Measurements from ENCODE around the gene CCDC187. TPM values are rescaled to one million over a fixed set of nuclear protein-coding genes. Genes with fewer than 3 reads are reported as not detected.

The CCDC187 gene
- total RNA-seq, 1 experiment from 2014 or later: not detected

DNA sequence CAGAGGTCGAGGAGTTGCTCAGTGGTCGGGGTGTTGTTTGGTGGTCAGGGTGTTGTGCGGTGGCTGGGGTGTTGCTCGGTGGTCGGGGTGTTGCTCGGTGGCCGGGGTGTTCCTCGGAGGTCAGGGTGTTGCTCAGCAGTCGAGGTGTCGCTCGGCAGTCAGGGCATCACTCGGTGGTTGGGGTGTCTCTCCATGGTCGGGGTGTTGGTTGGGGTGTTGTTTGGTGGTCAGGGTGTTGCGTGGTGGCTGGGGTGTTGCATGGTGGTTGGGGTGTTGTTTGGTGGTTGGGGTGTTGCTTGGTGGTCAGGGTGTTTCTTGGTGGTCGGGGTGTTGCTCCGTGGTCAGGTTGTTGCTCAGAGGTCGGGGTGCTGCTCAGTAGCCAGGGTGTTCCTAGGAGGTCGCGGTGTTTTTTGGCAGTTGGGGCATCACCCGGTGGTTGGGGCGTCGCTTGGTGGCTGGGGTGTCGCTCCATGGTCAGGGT is 12.4 kb upstream of the CCDC187 start:
- H3K27me3 Mint-ChIP-seq (ENCODE audit: insufficient read depth, unreplicated experiment): no peaks in the 10 kb centered on the region
- H3K4me3 Mint-ChIP-seq (ENCODE audit: unreplicated experiment): no peak overlapping the region
- H3K36me3 Mint-ChIP-seq (ENCODE audit: insufficient read depth, unreplicated experiment): no peaks in the 10 kb centered on the region
- no peak overlapping the region for H3K27ac Mint-ChIP-seq (ENCODE audit: low read depth, unreplicated experiment)
- BruUV-seq (replicated peaks): no TSS peak
- DNase-seq (ENCODE audit: unreplicated experiment): no peak
- H3K4me1 Mint-ChIP-seq (ENCODE audit: insufficient read depth, unreplicated experiment): no peaks in the 10 kb centered on the region
- POLR2A ChIA-PET: no interaction called here
- TF ChIP-seq CTCF (IDR thresholded peaks at IDR 0.05; ENCODE audit: unreplicated experiment): no peak
- peaks cover 21% of the 10 kb centered on the region for H3K9me3 Mint-ChIP-seq (ENCODE audit: unreplicated experiment)
- CTCF ChIA-PET: no interaction called here
- intact Hi-C loops (cut with micrococcal nuclease): no loop called here

DNA sequence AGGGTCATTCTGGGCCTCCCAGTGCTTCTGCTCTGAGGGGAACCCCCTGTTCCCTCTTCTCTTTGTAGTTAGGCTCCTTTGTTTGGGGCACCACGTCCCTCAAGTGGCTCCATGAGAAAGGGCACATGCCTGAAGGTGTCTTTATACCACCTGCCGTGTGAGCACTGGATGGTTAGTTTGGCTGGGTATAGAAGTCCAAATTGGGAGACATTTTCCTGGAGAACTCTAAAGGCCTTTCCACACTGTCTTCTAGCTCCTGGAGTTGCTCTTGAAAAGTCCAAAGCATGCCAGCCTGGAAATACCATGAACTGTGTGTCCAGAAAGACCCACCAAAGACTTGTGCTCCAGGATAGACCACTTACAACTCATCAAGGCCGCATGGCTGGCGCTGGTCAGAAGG is 11.1 kb upstream of the CCDC187 start:
- no peak overlapping the region for H3K27ac Mint-ChIP-seq (ENCODE audit: low read depth, unreplicated experiment)
- H3K4me3 Mint-ChIP-seq (ENCODE audit: unreplicated experiment): no peak overlapping the region
- H3K36me3 Mint-ChIP-seq (ENCODE audit: insufficient read depth, unreplicated experiment): no peaks in the 10 kb centered on the region
- TF ChIP-seq CTCF (IDR thresholded peaks at IDR 0.05; ENCODE audit: unreplicated experiment): no peak
- DNase-seq (ENCODE audit: unreplicated experiment): no peak
- intact Hi-C loops (cut with micrococcal nuclease): no loop called here
- POLR2A ChIA-PET: interaction anchor here (0.6 kb wide), 2 partner anchors 417 to 468 kb away, joined by 3 read pairs; no protein-coding TSS in a partner anchor
- CTCF ChIA-PET: interaction anchor here (0.7 to 1.1 kb wide), 2 partner anchors 10 to 25 kb away, joined by 3 to 4 read pairs; no protein-coding TSS in a partner anchor
- H3K9me3 Mint-ChIP-seq (ENCODE audit: unreplicated experiment): peaks cover 21% of the 10 kb centered on the region
- no peaks in the 10 kb centered on the region for H3K4me1 Mint-ChIP-seq (ENCODE audit: insufficient read depth, unreplicated experiment)
- H3K27me3 Mint-ChIP-seq (ENCODE audit: insufficient read depth, unreplicated experiment): no peaks in the 10 kb centered on the region
- BruUV-seq (replicated peaks): no TSS peak

DNA sequence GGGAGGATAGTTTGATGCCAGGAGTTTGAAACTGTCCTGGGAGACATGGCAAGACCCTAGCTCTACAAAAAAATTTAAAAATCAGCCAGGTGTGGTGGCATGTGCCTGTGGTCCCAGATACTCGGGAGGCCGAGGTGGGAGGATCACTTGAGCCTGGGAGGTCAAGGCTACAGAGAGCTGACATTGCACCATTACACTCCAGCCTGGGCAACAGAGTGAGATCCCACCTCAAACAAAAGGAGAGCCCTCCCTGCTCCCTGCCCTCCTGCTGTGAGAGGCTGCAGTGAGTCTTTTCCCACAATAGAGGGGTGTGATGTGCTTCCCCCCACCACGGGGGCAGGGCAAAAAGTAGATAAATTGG is 10.1 kb upstream of the CCDC187 start:
- Mint-ChIP-seq H3K36me3 (ENCODE audit: insufficient read depth, unreplicated experiment) (no peaks in the 10 kb centered on the region), H3K4me3 (ENCODE audit: unreplicated experiment) (no peak overlapping the region), H3K27me3 (ENCODE audit: insufficient read depth, unreplicated experiment) (no peaks in the 10 kb centered on the region), H3K4me1 (ENCODE audit: insufficient read depth, unreplicated experiment) (no peaks in the 10 kb centered on the region), H3K27ac (ENCODE audit: low read depth, unreplicated experiment) (no peak overlapping the region), H3K9me3 (ENCODE audit: unreplicated experiment) (peaks cover 21% of the 10 kb centered on the region)
- intact Hi-C loops (cut with micrococcal nuclease): no loop called here
- TF ChIP-seq CTCF (IDR thresholded peaks at IDR 0.05; ENCODE audit: unreplicated experiment): no peak
- no TSS peak for BruUV-seq (replicated peaks)
- CTCF ChIA-PET: interaction anchor here (0.6 to 0.7 kb wide), 2 partner anchors 26 to 200 kb away, joined by 3 read pairs; no protein-coding TSS in a partner anchor
- POLR2A ChIA-PET: no interaction called here
- no peak for DNase-seq (ENCODE audit: unreplicated experiment)

GRCh38 chr9:136313111-136314055 is 9.5 kb upstream of the CCDC187 start:
- no peaks in the 10 kb centered on the region for H3K27me3 Mint-ChIP-seq (ENCODE audit: insufficient read depth, unreplicated experiment)
- H3K4me3 Mint-ChIP-seq (ENCODE audit: unreplicated experiment): no peak overlapping the region
- no peaks in the 10 kb centered on the region for H3K4me1 Mint-ChIP-seq (ENCODE audit: insufficient read depth, unreplicated experiment)
- no peaks in the 10 kb centered on the region for H3K36me3 Mint-ChIP-seq (ENCODE audit: insufficient read depth, unreplicated experiment)
- TF ChIP-seq CTCF (IDR thresholded peaks at IDR 0.05; ENCODE audit: unreplicated experiment): no peak
- ChIA-PET CTCF (interaction anchor here (0.6 to 1.2 kb wide), 7 partner anchors 13 to 379 kb away, joined by 3 to 5 read pairs (median 3); no protein-coding TSS in a partner anchor), POLR2A (interaction anchor here (0.6 kb wide), 1 partner anchor 251 kb away, joined by 4 read pairs; no protein-coding TSS in a partner anchor)
- no peak overlapping the region for H3K27ac Mint-ChIP-seq (ENCODE audit: low read depth, unreplicated experiment)
- intact Hi-C loops (cut with micrococcal nuclease): no loop called here
- BruUV-seq (replicated peaks): no TSS peak
- DNase-seq (ENCODE audit: unreplicated experiment): no peak
- peaks cover 21% of the 10 kb centered on the region for H3K9me3 Mint-ChIP-seq (ENCODE audit: unreplicated experiment)

Measured in MCF 10A (cell line).